Smooth muscle cell (in vitro differentiated cells): Measurements from ENCODE around the gene FTO. TPM values are rescaled to one million over a fixed set of nuclear protein-coding genes. Genes with fewer than 3 reads are reported as not detected.

Experiments used
- DNase-seq: peaks from one replicate; lab custom pipeline; 2025; ENCODE audit not compliant: unreplicated experiment; lab: John Stamatoyannopoulos, UW
- H2AFZ ChIP-seq: fragments of 200-600 bp; sonication (generic); 2 replicates; pipeline ENCODE4 v1.6.0; 2016; ENCODE audit warnings: antibody characterized with exemption, low read depth, mild to moderate bottlenecking
- H3F3A ChIP-seq: fragments of 200-600 bp; sonication (generic); 2 replicates; pipeline ENCODE4 v1.6.0; 2017; ENCODE audit warnings: antibody characterized with exemption, low read depth
- H3K27ac ChIP-seq: fragments of 200-600 bp; sonication (generic); 2 replicates; pipeline ENCODE4 v1.5.1; 2016; ENCODE audit warnings: low read depth, mild to moderate bottlenecking
- H3K27me3 ChIP-seq: fragments of 200-600 bp; sonication (generic); 2 replicates; pipeline ENCODE4 v1.6.1; 2016; ENCODE audit warnings: low read depth, mild to moderate bottlenecking
- H3K36me3 ChIP-seq: fragments of 200-600 bp; sonication (generic); 2 replicates; pipeline ENCODE4 v1.5.1; 2016; ENCODE audit warnings: low read depth
- H3K4me1 ChIP-seq: fragments of 200-600 bp; sonication (generic); 2 replicates; pipeline ENCODE4 v1.5.1; 2016; ENCODE audit warnings: low read depth
- H3K4me2 ChIP-seq: fragments of 200-600 bp; sonication (generic); 2 replicates; pipeline ENCODE4 v1.6.0; 2016; ENCODE audit warnings: mild to moderate bottlenecking
- H3K4me3 ChIP-seq: fragments of 200-600 bp; sonication (generic); 2 replicates; pipeline ENCODE4 v1.5.1; 2016; ENCODE audit warnings: mild to moderate bottlenecking
- H3K79me2 ChIP-seq: fragments of 200-600 bp; sonication (generic); 2 replicates; pipeline ENCODE4 v1.6.0; 2016; ENCODE audit warnings: low read depth, mild to moderate bottlenecking
- H3K9ac ChIP-seq: fragments of 200-600 bp; sonication (generic); 2 replicates; pipeline ENCODE4 v1.6.0; 2016; ENCODE audit warnings: low read depth
- H3K9me3 ChIP-seq: fragments of 200-600 bp; sonication (generic); replicated peaks from 2 replicates; pipeline ENCODE4 v1.5.1; 2016; ENCODE audit warnings: low read depth
- H4K20me1 ChIP-seq: fragments of 200-600 bp; sonication (generic); 2 replicates; pipeline ENCODE4 v1.6.0; 2016; ENCODE audit warnings: low read depth
- WGBS: methylation state at CpG from one replicate; pipeline ENCODE4 v1.1.7; 2016; ENCODE audit warnings: low lambda C conversion rate; 5-methylcytosine and 5-hydroxymethylcytosine counted together
- polyA plus RNA-seq: library from polyadenylated mRNA; unstranded; fragments of >200 nt; fragmentation: Nextera tagmentation; extraction: Ambion mirVana; gene quantifications from 2 replicates; pipeline ENCODE4 v1.2.1, GENCODE V29; 2016
- total RNA-seq: library from RNA; depleted of rRNA; stranded (reverse); fragments of >200 nt; gene quantifications from 2 replicates; pipeline ENCODE4 v1.2.3, GENCODE V29; 2014
- TF ChIP-seq, protein P1 (sequence below): fragments of 200-600 bp; sonication (generic); IDR thresholded peaks from 2 replicates; pipeline ENCODE4 v1.5.1; 2017; ENCODE audit warnings: borderline replicate concordance, mild to moderate bottlenecking, antibody characterized with exemption; ENCODE audit not compliant: insufficient read depth, poor library complexity, severe bottlenecking

Gene FTO
- total and polyA plus RNA-seq, 2 experiments from 2014 or later = 81.1 to 89.9 TPM

DNA sequence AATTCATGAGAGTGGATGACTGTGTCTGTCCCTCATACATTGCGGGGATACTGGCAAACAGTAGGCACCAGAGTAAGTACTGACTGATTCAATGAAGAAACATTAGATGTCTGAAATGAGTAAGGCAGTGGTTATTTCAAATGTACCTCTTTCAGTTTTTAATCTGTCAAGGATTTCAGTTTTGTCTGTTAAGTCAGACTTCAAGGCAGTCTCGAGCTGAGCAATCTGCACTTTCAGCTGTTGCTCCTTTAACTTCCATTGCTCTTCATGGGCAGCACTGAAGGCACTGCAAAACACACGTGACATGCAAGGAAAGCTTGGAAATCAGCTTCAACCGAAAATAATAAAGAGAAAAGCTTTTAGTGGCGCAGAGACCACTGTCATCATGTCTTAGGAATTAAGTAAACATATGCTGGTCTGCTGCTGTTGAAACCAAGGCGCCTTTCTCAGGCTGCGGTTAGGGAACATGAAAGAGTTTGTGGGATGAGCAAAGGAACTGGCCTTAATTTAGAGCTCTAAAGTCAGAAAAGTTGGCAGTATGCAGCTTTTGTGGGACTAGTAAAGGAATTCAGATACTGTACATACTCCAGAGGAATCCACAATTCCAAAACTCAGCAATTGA lies 39.1 kb upstream of the FTO start:
- Histone ChIP-seq H3K9me3 (no peaks in the 10 kb centered on the region), H3K9ac (peak overlapping the region; percentile 32), H3K36me3 (no peaks in the 10 kb centered on the region), H3K4me3 (no peak overlapping the region), H4K20me1 (no peaks in the 10 kb centered on the region), H3K4me2 (peak overlapping the region; percentile 76), H3K27ac (peak overlapping the region; percentile 79), H3K27me3 (no peaks in the 10 kb centered on the region), H3K79me2 (no peaks in the 10 kb centered on the region), H2AFZ (no peak overlapping the region), H3K4me1 (peaks cover 9% of the 10 kb centered on the region), H3F3A (peaks cover 9% of the 10 kb centered on the region)
- TF ChIP-seq, protein P1, sequence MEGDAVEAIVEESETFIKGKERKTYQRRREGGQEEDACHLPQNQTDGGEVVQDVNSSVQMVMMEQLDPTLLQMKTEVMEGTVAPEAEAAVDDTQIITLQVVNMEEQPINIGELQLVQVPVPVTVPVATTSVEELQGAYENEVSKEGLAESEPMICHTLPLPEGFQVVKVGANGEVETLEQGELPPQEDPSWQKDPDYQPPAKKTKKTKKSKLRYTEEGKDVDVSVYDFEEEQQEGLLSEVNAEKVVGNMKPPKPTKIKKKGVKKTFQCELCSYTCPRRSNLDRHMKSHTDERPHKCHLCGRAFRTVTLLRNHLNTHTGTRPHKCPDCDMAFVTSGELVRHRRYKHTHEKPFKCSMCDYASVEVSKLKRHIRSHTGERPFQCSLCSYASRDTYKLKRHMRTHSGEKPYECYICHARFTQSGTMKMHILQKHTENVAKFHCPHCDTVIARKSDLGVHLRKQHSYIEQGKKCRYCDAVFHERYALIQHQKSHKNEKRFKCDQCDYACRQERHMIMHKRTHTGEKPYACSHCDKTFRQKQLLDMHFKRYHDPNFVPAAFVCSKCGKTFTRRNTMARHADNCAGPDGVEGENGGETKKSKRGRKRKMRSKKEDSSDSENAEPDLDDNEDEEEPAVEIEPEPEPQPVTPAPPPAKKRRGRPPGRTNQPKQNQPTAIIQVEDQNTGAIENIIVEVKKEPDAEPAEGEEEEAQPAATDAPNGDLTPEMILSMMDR = no peak
- DNase-seq = no peak
- WGBS = 16% methylated on average over 7 of the region's 7 CpGs

DNA sequence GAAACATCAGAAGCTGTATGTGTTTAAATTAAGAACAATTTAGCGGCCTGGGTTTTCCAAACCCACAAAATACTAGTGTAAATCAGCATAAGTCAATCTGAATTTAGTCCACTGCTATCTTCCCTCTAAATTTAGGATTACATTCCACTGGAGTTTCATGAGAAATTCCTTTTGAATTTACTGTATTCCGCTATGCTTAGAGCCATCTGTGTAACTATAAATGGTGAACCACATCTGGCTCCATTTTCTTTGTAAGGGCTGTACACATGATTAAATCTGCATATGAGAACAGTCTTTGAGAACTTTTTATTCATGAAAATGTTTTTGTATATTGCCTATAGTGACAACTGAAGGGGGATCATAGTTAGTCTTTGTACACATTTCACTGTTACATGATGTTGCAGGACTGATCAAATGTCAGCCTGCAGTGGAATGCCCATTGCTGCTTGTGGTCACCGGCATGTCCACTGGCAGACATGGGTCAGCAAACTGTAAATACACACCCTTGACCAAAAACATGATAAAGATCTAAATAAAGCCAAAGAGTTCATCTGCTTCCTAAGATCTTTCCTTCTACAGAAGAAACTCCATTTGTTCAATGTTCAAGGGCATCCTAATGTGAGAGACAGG lies 37.1 kb upstream of the FTO start:
- H3K4me2 ChIP-seq = peak overlapping the region; percentile 54
- no peak for DNase-seq

DNA sequence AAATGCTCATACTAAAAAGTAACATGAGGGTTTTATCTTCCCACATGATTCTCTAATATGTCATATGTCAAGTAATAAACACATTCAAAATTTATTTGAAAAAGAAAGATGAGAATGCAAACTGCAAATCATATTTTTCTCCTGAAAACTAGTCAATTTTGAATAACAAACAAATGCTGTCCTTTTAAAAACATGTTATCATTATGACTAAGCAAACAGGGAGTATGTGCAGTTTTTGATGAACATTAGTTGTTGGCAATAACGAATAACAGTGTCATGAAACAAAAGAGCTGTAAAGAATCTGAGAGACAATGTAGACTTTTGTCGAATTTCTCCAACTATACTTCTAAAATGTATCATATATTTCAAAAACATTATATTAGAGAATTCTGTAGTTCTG lies 35.1 kb upstream of the FTO start:
- Histone ChIP-seq H3K4me3 (no peak overlapping the region), H3K36me3 (no peaks in the 10 kb centered on the region), H3K27ac (no peak overlapping the region), H3K9me3 (no peaks in the 10 kb centered on the region), H2AFZ (no peak overlapping the region), H3K4me2 (no peak overlapping the region), H3K4me1 (peaks cover 18% of the 10 kb centered on the region), H3F3A (peaks cover 9% of the 10 kb centered on the region), H3K27me3 (no peaks in the 10 kb centered on the region), H3K79me2 (no peaks in the 10 kb centered on the region), H3K9ac (no peak overlapping the region), H4K20me1 (no peaks in the 10 kb centered on the region)
- 88% methylated on average over 2 of the region's 2 CpGs for WGBS
- TF ChIP-seq, protein P1 = no peak
- no peak for DNase-seq

More for the DNA sequence above, 37.1 kb upstream of the FTO start:
- Histone ChIP-seq H3K79me2 (no peaks in the 10 kb centered on the region), H2AFZ (no peak overlapping the region), H3K9ac (no peak overlapping the region), H3F3A (peaks cover 9% of the 10 kb centered on the region), H3K4me1 (peaks cover 9% of the 10 kb centered on the region), H3K27ac (peak overlapping the region; percentile 27), H3K9me3 (no peaks in the 10 kb centered on the region), H4K20me1 (no peaks in the 10 kb centered on the region), H3K4me3 (no peak overlapping the region), H3K36me3 (no peaks in the 10 kb centered on the region), H3K27me3 (no peaks in the 10 kb centered on the region)
- TF ChIP-seq, protein P1 = no peak
- WGBS = 55% methylated on average over 3 of the region's 3 CpGs

DNA sequence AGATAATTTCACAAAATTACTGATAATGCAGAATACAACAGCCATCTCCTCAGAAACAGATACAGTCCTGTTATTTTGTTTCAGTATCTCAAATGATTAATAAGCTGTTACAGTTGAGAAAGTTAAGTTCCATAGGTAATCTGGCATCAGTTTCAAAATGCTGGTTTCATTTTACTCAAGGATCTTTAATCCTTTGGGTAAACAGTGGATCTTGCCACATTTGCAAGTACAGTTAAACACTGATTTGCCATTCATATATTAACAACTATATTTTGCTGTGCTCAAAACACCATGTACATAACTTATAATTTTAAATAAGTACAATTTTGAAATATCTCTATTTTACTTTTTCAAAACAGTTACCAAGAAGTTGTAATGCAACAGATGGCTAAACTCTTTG lies 31.5 kb upstream of the FTO start:
- Histone ChIP-seq H3F3A (no peaks in the 10 kb centered on the region), H3K27me3 (no peaks in the 10 kb centered on the region), H3K36me3 (no peaks in the 10 kb centered on the region), H3K4me1 (peaks cover 8% of the 10 kb centered on the region), H2AFZ (no peak overlapping the region), H3K4me2 (peak overlapping the region; percentile 60), H3K9me3 (no peaks in the 10 kb centered on the region), H3K9ac (no peak overlapping the region), H4K20me1 (no peaks in the 10 kb centered on the region), H3K4me3 (no peak overlapping the region), H3K79me2 (no peaks in the 10 kb centered on the region), H3K27ac (no peak overlapping the region)
- TF ChIP-seq, protein P1 = no peak
- DNase-seq = no peak
